GM19452 (cell line): ENCODE measurements around the gene KLK7.

Source experiments
- ATAC-seq: cut with Tn5 transposase; IDR thresholded peaks from one replicate; pipeline ENCODE4 v1.9.1; 2021; ENCODE audit not compliant: unreplicated experiment

The KLK7 gene

DNA sequence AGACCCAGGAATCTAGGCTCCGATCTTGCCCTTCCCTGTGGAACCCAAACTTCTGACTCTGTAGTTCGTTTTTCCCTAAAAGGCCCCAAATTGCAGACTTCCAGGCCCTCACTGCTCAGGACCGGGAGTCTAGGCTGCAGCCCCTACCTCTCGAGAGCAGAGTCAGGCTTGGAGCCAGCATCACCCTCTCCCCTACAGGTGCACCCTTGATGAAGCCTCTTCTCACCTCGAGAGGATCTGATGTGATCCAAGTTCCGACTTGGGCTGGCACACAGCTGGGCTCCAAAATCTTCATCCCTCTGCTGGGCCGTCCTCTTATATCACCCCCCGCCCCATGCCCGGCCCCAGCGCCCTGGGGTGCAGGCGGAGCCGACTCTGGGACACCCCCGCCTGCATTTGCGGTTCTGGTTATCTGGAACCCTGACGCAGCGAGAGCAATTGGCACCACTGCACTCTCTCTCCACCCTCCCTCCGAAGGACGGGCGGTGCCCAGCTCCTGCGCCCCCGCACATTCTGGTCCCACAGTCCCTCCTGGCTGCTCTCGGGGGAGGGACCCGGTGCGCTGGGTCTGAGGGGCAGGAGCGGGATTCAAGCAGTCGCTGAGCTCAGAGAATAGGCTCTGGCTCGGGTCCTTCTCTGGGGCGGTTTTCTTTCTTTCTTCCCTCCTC lies at the start of gene KLK7:
Gene KLK7, minus strand, starts transcription at position 293 of the 668 bp plus-strand sequence. CDS start 1,518 bp downstream, outside the sequence.
- ATAC-seq = no peak

GRCh38 chr19:51031880-51032225 lies 48.1 kb upstream of the KLK7 start:
- ATAC-seq = no peak

GRCh38 chr19:51031220-51031879 lies 47.6 kb upstream of the KLK7 start:
- ATAC-seq = no peak

DNA sequence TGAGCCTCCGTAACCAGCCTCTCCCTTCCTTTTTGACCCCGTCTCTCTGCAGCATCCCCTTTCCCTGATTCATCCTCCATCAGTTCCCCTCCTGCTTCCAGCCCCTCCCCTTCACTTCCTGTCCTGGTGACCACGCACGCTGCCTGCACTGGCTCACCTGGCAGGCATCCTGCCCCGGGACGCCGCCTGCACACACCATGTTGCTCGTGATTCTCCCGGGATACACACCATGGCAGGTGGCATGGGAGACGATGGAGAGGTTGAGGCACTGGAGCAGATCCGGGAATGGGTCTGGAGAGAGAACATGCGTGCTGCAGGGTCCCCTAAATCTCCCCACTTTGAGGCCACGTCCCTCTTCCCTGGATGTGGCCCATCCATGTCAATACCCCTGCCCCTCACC lies 46.9 kb upstream of the KLK7 start:
- ATAC-seq = no peak

- ATAC-seq = no peak
Measured at GRCh38 chr19:51029718-51030117, 46.0 kb upstream of the KLK7 start.

DNA sequence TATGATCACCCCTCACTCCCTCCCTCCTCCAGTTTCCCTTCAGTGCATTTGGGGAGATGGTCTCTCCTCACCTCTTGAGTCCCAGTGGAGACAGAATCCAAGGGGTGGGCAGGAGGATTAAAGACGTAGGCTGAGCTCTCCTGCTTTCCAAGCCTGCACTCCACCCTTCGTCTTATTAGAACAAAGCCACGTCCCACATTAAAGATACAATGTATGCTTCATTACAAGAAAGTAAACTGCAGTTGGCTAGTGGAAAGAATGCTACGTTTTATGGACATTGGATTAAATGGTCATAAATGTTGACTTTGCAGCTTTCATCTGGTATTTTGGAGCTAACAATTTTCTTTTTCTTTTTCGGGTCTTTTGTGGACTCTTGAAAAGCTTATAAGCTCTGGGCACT lies 44.2 kb upstream of the KLK7 start:
- ATAC-seq = no peak

- no peak for ATAC-seq
Measured at GRCh38 chr19:51027126-51027806, 43.5 kb upstream of the KLK7 start.

DNA sequence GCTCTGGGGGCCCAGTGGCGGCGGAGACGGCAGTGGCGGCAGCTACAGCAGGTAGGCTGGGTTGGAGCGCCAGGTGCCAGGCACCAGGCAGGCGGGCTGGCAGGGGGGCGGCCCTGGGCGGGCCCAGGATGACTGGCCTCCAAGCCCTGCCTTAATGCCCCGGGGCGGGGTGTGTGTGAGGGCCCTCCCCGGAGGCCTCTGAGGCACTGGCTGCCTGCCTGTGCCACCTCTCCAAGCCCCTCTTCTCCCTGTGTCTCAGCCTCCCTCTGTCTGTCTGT lies 42.8 kb upstream of the KLK7 start, which contains the start of gene KLK11:
Gene KLK11, minus strand, starts transcription at position 63 of the 278 bp plus-strand sequence. CDS start 985 bp downstream, outside the sequence.
- ATAC-seq = no peak

DNA sequence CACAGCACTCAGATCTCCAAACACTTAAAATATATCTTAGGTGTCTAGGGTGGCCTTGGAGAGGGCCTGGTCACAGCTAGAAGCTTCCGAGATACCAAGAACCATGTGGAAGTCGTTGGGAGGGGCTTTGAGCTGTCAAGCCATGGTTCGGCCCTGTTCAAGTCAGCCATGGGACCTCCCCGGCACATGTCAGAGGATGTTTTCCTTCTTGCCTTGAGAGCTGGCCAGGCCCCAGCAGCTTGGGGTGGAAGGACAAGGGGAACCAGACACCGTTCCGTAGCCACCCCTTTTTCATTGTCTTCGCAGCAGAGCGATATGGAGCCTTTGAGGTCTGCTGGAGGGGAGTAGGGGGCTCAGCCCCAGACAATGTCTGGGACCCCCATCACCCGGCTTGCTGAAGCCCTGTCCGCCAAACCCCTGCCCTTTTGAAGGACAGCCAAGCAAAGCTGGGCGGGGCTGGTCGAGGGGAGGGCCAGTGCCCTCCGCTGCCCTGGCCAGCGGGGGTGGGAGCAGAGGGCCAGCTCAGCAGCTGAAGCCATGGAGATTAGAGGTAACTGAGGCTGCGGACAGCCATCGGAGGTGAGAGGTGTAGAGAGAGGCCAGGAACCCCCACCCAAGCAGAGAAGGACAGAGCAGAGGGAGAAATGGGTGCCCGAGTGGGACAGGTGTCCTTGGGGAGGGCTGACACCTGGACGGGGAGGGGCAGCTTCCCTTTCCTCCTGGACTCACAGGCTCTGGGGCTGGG lies 42.3 kb upstream of the KLK7 start:
- ATAC-seq = no peak

- no peak for ATAC-seq
Measured at GRCh38 chr19:51025401-51025800, 41.7 kb upstream of the KLK7 start.

DNA sequence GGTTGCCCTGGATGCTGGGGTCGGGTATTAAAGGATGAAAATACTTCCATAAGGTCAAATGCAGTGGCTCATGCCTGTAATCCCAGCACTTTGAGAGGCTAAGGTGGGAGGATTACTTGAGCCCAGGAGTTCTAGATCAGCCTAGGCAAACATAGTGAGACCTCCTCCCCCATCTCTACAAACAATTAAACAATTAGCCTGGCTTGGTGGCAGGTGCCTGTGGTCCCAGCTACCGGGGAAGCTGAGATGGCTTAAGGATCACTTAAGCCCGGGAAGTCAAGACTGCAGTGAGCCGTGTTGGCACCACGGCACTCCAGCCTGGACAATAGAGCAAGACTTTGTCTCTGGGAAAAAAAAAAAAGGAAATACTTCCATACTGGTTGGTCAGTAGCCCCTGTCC lies 41.2 kb upstream of the KLK7 start:
- no peak for ATAC-seq

GRCh38 chr19:51023946-51024345 lies 40.2 kb upstream of the KLK7 start:
- no peak for ATAC-seq

- no peak for ATAC-seq
Measured at GRCh38 chr19:51022526-51022925, 38.8 kb upstream of the KLK7 start.

GRCh38 chr19:51020988-51021651 lies 37.4 kb upstream of the KLK7 start:
- no peak for ATAC-seq

- no peak for ATAC-seq
Measured at GRCh38 chr19:51019544-51019925, 35.8 kb upstream of the KLK7 start, which contains the start of gene KLK10. Gene KLK10, minus strand, starts transcription at chr19:51019709. Its CDS starts 579 bp downstream, at chr19:51019130.

GRCh38 chr19:51018745-51019543 lies 35.2 kb upstream of the KLK7 start:
- ATAC-seq = no peak

GRCh38 chr19:51016798-51017683 lies 33.3 kb upstream of the KLK7 start:
- ATAC-seq = no peak

DNA sequence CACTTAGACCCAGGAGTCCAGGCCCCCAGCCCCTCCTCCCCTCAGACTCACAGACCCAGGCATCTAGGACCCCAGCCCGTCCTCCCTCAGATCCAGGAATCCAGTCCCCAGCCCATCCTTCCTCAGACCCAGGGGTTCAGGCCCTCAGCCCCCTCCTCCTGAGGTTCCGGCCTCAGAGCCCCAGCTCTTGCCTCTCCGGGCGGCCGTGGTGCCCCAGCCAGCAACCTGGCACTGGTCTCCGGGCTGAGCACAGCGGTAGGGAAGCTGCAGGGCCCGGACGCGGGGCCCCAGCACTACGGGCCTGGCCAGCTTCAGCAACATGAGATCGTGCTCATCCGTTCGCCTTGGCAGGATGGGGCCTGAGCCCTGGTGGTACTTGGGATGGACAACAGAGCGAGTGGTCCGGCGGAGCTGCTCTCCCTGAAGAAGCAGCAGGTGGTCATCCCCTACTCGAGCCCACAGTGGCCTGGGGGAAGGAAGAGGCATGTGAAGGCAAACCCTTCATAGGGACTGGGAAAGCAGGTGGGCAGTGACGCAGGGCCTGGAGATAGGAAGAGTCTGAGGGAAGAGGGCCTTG lies 32.1 kb upstream of the KLK7 start:
- ATAC-seq = no peak

DNA sequence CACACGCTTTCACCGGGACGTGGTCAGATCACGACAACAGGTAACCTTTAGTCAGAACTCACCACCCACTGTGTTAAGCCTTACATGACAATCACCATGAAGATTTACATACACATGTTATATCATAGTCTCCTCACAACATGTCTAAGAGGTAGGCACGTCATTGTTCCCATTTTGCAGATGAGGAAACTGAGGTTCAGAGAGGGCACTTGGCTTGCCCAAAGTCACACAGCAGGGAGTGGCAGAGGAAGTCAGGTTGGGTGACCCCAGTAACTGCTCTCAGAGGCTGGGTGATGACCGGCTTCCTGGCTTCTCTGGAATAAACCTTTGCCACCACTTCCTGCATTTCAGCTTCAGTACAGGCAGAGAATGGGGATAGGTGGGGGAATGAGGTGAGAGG lies 30.5 kb upstream of the KLK7 start:
- no peak for ATAC-seq
